Adrenal gland (tissue), 12 donors: ENCODE data around the gene ACTN1. TPM values are rescaled to one million over a fixed set of nuclear protein-coding genes. Genes with fewer than 3 reads are reported as not detected.

Source experiments
- DNase-seq, 7 donors: peaks; one replicate each; pipeline ENCODE4 v3.0.0-alpha.2; 2019 to 2020
- H3K27ac ChIP-seq, 5 donors: fragments of 200-600 bp; sonication (generic) in 4 of 5; 1 replicate in 3 of 5; 2 replicates in 2 of 5; pipeline versions ENCODE4 v1.5.1 to v1.8.0; 2016 to 2020; ENCODE audit warnings: mild to moderate bottlenecking in 1 of 5
- H3K27me3 ChIP-seq: fragments of 200-600 bp; 2 replicates; pipeline ENCODE4 v1.8.0; 2021
- H3K36me3 ChIP-seq, 2 donors: fragments of 200-600 bp; replicated peaks in 1 of 2; 1 replicate in 1 of 2; 2 replicates in 1 of 2; pipeline versions ENCODE4 v1.5.1 to v1.8.0; 2018 to 2022
- H3K4me1 ChIP-seq, 2 donors: fragments of 200-600 bp; replicated peaks in 1 of 2; 1 replicate in 1 of 2; 2 replicates in 1 of 2; pipeline versions ENCODE4 v1.5.1 to v1.8.0; 2018 to 2021
- H3K4me3 ChIP-seq, 4 donors: fragments of 200-600 bp; sonication (generic) in 3 of 4; one replicate each; pipeline ENCODE4 v1.5.1; 2016 to 2018
- H3K9me3 ChIP-seq, 3 donors: fragments of 200-600 bp; sonication (generic) in 1 of 3; replicated peaks in 1 of 3; 1 replicate in 2 of 3; 2 replicates in 1 of 3; pipeline versions ENCODE4 v1.5.1 to v1.8.0; 2016 to 2021
- POLR2A ChIP-seq, 2 donors: fragments of 450-650 bp; IDR thresholded peaks; one replicate each; pipeline ENCODE4 v1.6.1; 2017; ENCODE audit warnings: antibody characterized with exemption in 2 of 2, mild to moderate bottlenecking in 2 of 2, moderate library complexity in 1 of 2
- WGBS, 4 donors: extraction: QIAGEN DNeasy Blood & Tissue Kit in 2 of 4; methylation state at CpG; one replicate each; pipeline versions ENCODE4 v1.1.5 to v1.1.7; 2013 to 2017; 5-methylcytosine and 5-hydroxymethylcytosine counted together
- intact Hi-C, 2 donors: fragments of 100-400 bp; cut with DNase I; formaldehyde crosslinking; loops; one replicate each; pipeline versions ENCODE4 v1.14.1 to v1.15.0; 2022 to 2023
- polyA plus RNA-seq, 3 donors: library from polyadenylated mRNA; stranded (reverse); fragments of 200-250 nt in 2 of 3; fragments of 350-450 nt in 1 of 3; fragmentation: Illumina TruSeq in 1 of 3; extraction: RNeasy Lipid Tissue Mini Kit (QIAGEN cat#74804) in 1 of 3; gene quantifications; one replicate each; pipeline ENCODE4 v1.2.3, GENCODE V29; 2013 to 2014
- total RNA-seq, 9 donors: library from RNA; depleted of rRNA in 4 of 9; stranded (reverse); fragments of >200 nt in 4 of 9; fragments of 120-200 nt in 1 of 9; fragmentation: NEBNext Ultra II Directional in 1 of 9; extraction: Animal tissue kit (Norgen Biotek cat#: 25700) in 1 of 9; gene quantifications; one replicate each; pipeline versions ENCODE4 v1.1.0 to v1.2.4, GENCODE V29; 2013 to 2023
- TF ChIP-seq, protein P1 (sequence below), 6 experiments: fragments of 450-650 bp in 4 of 6; fragments of 200-600 bp in 2 of 6; sonication (generic) in 1 of 6; IDR thresholded peaks; 1 replicate in 5 of 6; 2 replicates in 1 of 6; pipeline versions ENCODE4 v1.5.1 to v1.8.0; 2016 to 2021; ENCODE audit warnings: antibody characterized with exemption in 6 of 6, mild to moderate bottlenecking in 2 of 6, moderate library complexity in 1 of 6
- donor health status: healthy with polysubstance abuse.
- donor health status: Bipolar disorder and iron deficiency.
- donor health status: DM: yes; HTN: yes; CAD: no.
- donor health status: DM: no; HTN: no; CAD: no.
- donor health status: DM: no; HTN: no; CAD: no.
- donor health status: DM: yes; HTN: yes; CAD: no.

Gene ACTN1
- total and polyA plus RNA-seq, 12 donors, result 11.6 to 180 (median 74.3) TPM

DNA sequence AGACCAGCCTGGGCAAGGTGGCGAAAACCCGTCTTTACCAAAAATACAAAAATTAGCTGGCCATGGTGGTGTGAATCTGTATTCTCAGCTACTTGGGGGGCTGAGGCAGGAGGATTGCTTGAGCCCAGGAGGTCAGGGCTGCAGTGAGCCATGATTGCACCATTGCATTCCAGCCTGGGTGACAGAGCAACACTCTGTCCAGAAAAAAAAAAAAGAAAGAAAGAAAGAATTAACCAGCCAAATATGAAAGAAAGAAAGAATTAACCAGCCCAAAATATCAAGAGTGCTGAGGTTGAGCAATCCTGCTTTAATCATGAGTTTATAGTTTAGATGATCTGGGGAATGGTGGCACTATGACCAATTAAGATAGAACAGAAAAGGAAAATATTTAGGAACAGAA, 3.5 kb upstream of the ACTN1 start:
- Histone ChIP-seq H3K4me1 (peaks cover 17 to 19% of the 10 kb centered on the region in 2 donors), H3K27me3 (no peaks in the 10 kb centered on the region), H3K36me3 (no peaks in the 10 kb centered on the region), H3K27ac (peak overlapping the region in 4 of 5 donors; percentile 56 to 90 (median 78)), H3K4me3 (no peak overlapping the region), H3K9me3 (no peaks in the 10 kb centered on the region)
- no peak for TF ChIP-seq POLR2A (IDR thresholded peaks at IDR 0.05)
- TF ChIP-seq, protein P1, sequence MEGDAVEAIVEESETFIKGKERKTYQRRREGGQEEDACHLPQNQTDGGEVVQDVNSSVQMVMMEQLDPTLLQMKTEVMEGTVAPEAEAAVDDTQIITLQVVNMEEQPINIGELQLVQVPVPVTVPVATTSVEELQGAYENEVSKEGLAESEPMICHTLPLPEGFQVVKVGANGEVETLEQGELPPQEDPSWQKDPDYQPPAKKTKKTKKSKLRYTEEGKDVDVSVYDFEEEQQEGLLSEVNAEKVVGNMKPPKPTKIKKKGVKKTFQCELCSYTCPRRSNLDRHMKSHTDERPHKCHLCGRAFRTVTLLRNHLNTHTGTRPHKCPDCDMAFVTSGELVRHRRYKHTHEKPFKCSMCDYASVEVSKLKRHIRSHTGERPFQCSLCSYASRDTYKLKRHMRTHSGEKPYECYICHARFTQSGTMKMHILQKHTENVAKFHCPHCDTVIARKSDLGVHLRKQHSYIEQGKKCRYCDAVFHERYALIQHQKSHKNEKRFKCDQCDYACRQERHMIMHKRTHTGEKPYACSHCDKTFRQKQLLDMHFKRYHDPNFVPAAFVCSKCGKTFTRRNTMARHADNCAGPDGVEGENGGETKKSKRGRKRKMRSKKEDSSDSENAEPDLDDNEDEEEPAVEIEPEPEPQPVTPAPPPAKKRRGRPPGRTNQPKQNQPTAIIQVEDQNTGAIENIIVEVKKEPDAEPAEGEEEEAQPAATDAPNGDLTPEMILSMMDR (IDR thresholded peaks at IDR 0.05), result no peak
- 93 to 95% (median 95%) methylated on average over 2 of the region's 2 CpGs for WGBS, 4 donors
- intact Hi-C loops, result no loop called here
- peak in 5 of 7 donors; percentile 60 to 75 (median 67) for DNase-seq

DNA sequence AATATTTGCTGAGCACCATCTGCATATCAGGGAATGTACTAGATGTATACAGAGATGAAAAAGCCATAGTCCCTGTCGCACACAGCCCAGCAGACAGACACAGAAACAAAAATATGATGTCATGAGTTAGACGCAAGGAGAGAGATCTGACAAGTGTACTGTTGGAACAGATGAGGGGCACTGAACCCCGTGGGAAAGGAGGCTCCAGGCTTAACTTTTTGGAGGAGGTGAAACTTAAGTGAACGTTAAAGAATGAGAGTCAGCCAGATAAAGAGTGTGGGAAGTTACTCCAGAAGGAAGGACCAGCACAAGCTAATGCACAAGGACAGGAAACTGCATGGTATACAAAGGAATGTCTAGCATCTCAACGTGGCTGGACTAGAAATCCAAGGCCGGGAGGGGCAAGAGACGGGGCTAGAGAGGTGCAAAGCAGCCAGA, 2.5 kb upstream of the ACTN1 start:
- intact Hi-C loops, result no loop called here
- TF ChIP-seq, protein P1 (IDR thresholded peaks at IDR 0.05), result no peak
- no peak for TF ChIP-seq POLR2A (IDR thresholded peaks at IDR 0.05)

DNA sequence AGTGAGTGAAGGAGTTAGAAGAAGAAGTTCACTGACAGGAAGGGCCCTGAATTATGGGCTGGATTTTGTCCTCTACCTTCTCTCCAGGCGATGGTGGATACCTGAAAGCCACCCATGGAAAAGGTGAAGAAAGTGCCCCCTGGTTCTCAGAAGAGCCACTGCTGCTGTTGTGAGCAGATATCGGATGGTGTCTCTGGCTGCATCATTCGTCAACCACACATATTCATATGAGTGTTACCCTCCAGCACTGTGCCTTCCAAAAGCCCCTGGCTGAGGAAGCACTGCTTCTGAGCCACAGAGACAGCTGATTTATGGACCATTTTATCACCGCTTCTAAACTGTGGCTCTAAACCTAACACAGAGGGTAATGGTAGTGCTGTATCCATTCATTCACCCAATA, 2.0 kb upstream of the ACTN1 start:
- Histone ChIP-seq H3K36me3 (no peaks in the 10 kb centered on the region), H3K4me3 (no peak overlapping the region), H3K27ac (no peak overlapping the region), H3K9me3 (no peaks in the 10 kb centered on the region), H3K4me1 (peaks cover 22 to 33% of the 10 kb centered on the region in 2 donors), H3K27me3 (no peaks in the 10 kb centered on the region)
- TF ChIP-seq, protein P1 (IDR thresholded peaks at IDR 0.05), result no peak
- TF ChIP-seq POLR2A (IDR thresholded peaks at IDR 0.05), result no peak
- DNase-seq, result no peak
- intact Hi-C loops, result no loop called here
- WGBS, 4 donors, result 90 to 96% (median 91%) methylated on average over 3 to 4 of the region's 4 CpGs

More for the DNA sequence above, 2.5 kb upstream of the ACTN1 start:
- Histone ChIP-seq H3K9me3 (no peaks in the 10 kb centered on the region), H3K36me3 (no peaks in the 10 kb centered on the region), H3K27me3 (no peaks in the 10 kb centered on the region), H3K4me3 (no peak overlapping the region), H3K4me1 (peaks cover 22 to 29% of the 10 kb centered on the region in 2 donors), H3K27ac (peak overlapping the region in 1 of 5 donors; percentile 85)
- WGBS, 4 donors, result 68 to 74% (median 72%) methylated on average over 7 of the region's 7 CpGs
- DNase-seq, result no peak

DNA sequence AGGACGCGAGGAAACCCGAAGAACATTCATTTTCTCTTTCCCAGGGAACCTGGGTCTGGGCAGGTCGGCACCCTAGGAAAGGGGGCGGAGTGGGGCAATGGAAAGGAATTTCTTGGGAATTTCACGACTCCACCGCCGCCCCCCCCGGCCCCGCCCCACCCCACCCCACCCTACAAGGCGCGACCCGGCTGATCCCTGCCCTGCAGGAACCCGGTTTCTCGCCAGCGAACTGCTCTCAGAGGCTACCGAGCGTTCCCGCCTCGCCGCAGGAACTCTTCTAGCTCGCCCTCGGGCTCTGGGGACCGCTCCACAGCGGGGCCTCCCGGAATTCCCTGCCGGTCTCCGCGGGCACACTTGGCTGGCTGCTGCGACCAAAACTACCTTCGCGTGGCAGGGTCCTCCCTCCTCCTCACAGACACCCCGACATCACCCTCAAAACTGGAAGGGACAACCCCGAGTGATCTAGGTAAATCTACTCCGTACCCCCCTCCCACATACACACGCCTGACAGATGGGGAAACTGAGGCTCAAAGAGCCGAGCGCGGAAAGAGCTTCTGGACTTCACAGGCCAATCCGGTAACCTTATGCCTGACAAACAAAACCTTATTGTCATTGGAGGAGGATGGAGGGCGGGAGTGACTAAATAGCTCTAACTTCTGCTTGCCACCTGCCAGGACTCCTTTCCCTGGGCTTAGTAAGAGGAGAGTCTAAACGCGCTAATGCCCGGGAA, 785 bp upstream of the ACTN1 start:
- H3K9me3 ChIP-seq, result no peaks in the 10 kb centered on the region
- TF ChIP-seq, protein P1 (IDR thresholded peaks at IDR 0.05), result no peak
- TF ChIP-seq POLR2A (IDR thresholded peaks at IDR 0.05), result no peak
- intact Hi-C loops, result loop anchor here (5.0 to 10.0 kb wide), 4 partner anchors 65 to 125 kb away; no protein-coding TSS in a partner anchor
- peak overlapping the region in 3 of 4 donors; percentile 36 to 89 (median 66) for H3K4me3 ChIP-seq
- no peaks in the 10 kb centered on the region for H3K27me3 ChIP-seq
- no peaks in the 10 kb centered on the region for H3K36me3 ChIP-seq
- DNase-seq, result peak in 6 of 7 donors; percentile 45 to 75 (median 64)
- peak overlapping the region; percentile 74 to 95 (median 92) for H3K27ac ChIP-seq
- WGBS, 4 donors, result 6 to 23% (median 10%) methylated on average over 14 to 44 of the region's 44 CpGs
- H3K4me1 ChIP-seq, result peaks cover 29 to 46% of the 10 kb centered on the region in 2 donors
